ENCODE measurements around the gene COX7A2L. TPM values are rescaled to one million over a fixed set of nuclear protein-coding genes. Genes with fewer than 3 reads are reported as not detected.

The COX7A2L gene
- total RNA-seq, 4 donors from 2014 or later, result 125 to 163 (median 150) TPM

DNA sequence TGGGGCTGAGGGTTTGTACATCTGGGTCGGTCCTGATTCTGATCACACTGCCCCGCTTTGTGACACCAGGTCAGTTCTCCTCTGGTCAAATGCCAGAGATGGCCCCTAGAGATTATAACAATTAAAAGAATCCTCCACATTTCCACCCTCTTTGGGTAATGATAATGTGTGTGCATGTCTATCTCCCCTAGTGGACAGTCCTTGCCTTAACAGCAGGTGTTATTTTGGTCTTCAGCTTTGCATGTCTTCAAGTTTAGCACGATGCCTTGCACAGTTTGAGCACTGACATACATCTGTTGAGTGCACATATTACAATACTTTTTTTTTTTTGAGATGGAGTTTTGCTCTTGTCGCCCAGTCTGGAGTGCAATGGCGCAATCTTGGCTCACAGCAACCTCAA lies 25.7 kb upstream of the COX7A2L start:
- TF ChIP-seq, protein P1, sequence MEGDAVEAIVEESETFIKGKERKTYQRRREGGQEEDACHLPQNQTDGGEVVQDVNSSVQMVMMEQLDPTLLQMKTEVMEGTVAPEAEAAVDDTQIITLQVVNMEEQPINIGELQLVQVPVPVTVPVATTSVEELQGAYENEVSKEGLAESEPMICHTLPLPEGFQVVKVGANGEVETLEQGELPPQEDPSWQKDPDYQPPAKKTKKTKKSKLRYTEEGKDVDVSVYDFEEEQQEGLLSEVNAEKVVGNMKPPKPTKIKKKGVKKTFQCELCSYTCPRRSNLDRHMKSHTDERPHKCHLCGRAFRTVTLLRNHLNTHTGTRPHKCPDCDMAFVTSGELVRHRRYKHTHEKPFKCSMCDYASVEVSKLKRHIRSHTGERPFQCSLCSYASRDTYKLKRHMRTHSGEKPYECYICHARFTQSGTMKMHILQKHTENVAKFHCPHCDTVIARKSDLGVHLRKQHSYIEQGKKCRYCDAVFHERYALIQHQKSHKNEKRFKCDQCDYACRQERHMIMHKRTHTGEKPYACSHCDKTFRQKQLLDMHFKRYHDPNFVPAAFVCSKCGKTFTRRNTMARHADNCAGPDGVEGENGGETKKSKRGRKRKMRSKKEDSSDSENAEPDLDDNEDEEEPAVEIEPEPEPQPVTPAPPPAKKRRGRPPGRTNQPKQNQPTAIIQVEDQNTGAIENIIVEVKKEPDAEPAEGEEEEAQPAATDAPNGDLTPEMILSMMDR (IDR thresholded peaks at IDR 0.05; ENCODE audit: low read depth), result no peak

GRCh38 chr2:42385225-42385624 lies 24.2 kb upstream of the COX7A2L start:
- TF ChIP-seq, protein P1 (IDR thresholded peaks at IDR 0.05; ENCODE audit: low read depth), result no peak

DNA sequence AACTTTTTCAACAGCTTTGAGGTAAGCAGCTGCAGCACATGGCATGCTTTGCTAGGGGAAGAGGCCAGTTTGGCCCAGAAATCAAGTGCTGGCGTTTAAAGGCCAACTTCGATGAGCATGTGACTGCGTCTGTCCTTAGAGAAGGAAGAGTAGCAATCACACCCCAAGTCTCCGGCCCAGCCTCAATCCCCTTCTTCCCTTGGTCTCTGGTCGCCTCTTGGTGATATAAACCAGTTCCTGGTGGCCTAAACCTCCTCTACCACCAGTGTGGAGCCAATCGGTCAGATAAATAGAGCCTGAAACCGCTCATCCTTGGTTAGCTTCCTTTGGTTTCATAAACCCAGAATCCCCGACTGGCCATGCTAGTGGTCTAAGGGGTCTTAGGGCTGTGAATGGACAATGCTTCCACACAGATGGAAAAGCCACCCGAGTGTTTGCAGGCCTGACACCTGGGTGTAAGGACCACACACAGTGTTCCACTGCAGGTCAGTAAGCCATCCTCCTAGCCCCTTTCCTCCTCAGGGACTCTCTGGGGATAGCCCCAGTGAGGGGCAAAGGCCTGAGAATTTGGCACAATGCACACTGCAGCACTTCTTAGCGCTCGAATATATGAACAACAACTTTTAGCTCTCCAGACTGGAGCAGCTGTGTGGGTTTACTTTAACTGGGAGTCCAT lies 23.0 kb upstream of the COX7A2L start:
- TF ChIP-seq, protein P1 (IDR thresholded peaks at IDR 0.05; ENCODE audit: low read depth), result no peak

DNA sequence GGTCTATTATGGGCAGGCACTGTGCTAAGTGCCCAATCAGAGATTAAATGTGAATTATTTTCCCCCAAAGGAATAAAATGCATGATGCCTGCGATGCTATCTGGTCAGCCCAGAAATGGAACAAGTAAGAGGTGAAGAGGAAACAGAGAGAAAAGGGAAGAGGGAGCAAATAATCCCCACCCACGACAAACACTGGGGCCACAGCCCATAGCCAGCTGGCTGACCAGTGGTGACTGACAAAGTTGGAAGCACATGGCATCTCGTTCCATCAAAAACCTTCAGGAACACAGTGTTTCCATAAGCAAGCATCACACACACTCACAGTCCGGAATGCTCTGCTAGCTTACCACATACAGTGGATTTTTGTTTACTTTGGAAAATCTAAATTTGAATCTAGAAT lies 21.1 kb upstream of the COX7A2L start:
- TF ChIP-seq, protein P1 (IDR thresholded peaks at IDR 0.05; ENCODE audit: low read depth), result no peak

DNA sequence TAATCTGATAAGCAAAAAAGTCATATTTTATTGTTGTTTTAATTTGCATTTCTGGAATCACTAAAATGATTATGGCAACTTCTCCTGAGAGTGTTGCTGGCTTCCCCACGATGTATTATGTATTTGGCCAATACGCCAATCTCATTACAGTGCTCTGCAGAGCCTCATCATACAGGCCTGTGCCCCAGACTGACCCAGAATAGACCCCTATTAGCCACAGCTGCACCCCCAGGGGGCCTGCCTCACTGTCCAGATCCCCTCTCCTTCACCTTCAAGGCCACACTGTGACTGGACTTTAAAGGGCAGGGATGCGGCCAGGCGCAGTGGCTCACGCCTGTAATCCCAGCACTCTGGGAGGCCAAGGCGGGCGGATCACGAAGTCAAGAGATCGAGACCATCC lies 17.4 kb upstream of the COX7A2L start:
- TF ChIP-seq, protein P1 (IDR thresholded peaks at IDR 0.05; ENCODE audit: low read depth), result no peak

GRCh38 chr2:42376758-42377157 lies 15.7 kb upstream of the COX7A2L start:
- TF ChIP-seq, protein P1 (IDR thresholded peaks at IDR 0.05; ENCODE audit: low read depth), result no peak

DNA sequence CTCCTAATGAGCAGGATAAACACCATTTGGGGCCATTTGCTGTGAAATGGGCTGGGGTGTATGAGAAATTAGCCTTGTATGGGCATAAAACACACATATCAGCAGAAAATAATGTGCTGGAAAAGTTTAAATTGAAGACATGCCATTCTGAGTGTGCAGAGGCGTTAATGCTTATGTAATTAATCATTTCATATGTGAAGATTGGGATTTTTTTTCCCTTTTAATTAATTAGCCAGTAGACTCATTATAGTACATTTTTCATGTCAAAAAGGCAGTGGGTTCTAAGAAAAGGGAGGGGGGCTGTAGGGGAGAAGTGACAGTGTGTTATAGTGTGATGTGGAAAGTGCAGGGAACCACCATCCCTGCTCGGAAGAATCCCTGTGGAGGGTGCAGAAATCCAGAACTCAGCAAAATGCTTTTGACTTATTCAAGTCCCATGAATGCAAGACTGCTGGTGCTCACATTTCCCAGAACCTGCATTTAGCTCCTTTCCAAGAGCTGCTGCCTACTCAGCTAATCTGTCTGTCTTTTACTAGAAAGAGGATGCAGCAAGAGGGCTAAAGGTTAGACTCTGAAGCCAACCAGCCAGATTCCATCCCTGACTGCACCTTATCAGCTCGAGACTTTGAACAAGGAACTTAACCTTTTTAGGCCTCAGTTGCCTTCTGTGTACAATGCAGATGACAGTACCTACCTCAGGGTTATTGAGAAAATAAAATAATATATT lies 11.6 kb upstream of the COX7A2L start:
- TF ChIP-seq, protein P1 (IDR thresholded peaks at IDR 0.05; ENCODE audit: low read depth), result no peak

All from subcutaneous adipose tissue (tissue), 4 donors.